A673 (cell line): ENCODE results near the gene MMP2.

ENCODE experiments used
- EZH2 ChIP-seq: fragments of 200-600 bp; sonication (generic); IDR thresholded peaks from 2 replicates; pipeline ENCODE4 v1.6.1; 2017; ENCODE audit warnings: borderline replicate concordance, low read depth, mild to moderate bottlenecking, mixed read lengths, antibody characterized with exemption, low read length; ENCODE audit not compliant: poor library complexity, severe bottlenecking
- TF ChIP-seq, protein P1 (sequence below): fragments of 300-800, 200-600 bp; sonication (generic); conservative IDR thresholded peaks from 2 replicates; pipeline ENCODE4 v1.5.1; 2017; ENCODE audit warnings: low read depth, mild to moderate bottlenecking, antibody characterized with exemption, low read length, moderate library complexity, mixed read lengths

DNA sequence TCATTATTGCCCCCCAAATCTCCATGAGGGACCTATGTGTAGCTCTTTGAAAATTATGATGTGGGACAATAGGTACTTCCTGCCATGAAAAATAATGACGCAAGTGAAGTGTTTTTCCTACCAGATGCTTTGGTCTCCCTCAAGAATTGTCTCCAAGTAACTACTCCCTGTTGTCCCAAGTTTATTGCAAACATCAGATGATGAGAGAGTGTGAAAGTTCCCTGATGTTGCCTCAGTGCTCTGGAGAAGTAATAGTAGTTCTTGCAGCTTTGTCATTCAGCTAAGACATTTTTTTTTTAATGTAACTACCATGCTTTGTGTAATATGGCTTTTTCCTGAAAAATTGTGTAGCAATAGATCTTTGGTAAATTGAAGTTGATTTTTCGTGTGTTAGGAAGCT is 50.0 kb downstream of the MMP2 start:
- TF ChIP-seq, protein P1, sequence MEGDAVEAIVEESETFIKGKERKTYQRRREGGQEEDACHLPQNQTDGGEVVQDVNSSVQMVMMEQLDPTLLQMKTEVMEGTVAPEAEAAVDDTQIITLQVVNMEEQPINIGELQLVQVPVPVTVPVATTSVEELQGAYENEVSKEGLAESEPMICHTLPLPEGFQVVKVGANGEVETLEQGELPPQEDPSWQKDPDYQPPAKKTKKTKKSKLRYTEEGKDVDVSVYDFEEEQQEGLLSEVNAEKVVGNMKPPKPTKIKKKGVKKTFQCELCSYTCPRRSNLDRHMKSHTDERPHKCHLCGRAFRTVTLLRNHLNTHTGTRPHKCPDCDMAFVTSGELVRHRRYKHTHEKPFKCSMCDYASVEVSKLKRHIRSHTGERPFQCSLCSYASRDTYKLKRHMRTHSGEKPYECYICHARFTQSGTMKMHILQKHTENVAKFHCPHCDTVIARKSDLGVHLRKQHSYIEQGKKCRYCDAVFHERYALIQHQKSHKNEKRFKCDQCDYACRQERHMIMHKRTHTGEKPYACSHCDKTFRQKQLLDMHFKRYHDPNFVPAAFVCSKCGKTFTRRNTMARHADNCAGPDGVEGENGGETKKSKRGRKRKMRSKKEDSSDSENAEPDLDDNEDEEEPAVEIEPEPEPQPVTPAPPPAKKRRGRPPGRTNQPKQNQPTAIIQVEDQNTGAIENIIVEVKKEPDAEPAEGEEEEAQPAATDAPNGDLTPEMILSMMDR, result no peak
- TF ChIP-seq EZH2, result no peak
